Stimulated activated effector memory CD8-positive, alpha-beta T cell treated with anti-CD3 and anti-CD28 coated beads, Interleukin-12 subunit alpha, Interleukin-12 subunit beta, amount 100 ng/mL, for 72 hours (primary cell): Measurements from ENCODE around the gene SLC23A2.
A peak's percentile ranks its signal among the peaks of the same experiment; 100 is the strongest.

Experiments used
- ATAC-seq: fragments of 150-1000 bp; cut with Tn5 transposase; 2 replicates; pipeline ENCODE4 v1.10.0; 2021
- DNase-seq, 2 donors: peaks; one replicate each; pipeline ENCODE4 v3.0.0; 2021 to 2022; ENCODE audit warnings: low spot score in 2 of 2
- H3K27ac Mint-ChIP-seq: one replicate; pipeline ENCODE4 v1.8.0; 2022; ENCODE audit warnings: mild to moderate bottlenecking, mixed read lengths
- H3K36me3 Mint-ChIP-seq: one replicate; pipeline ENCODE4 v1.8.0; 2022; ENCODE audit warnings: mild to moderate bottlenecking, mixed read lengths
- H3K4me1 Mint-ChIP-seq: one replicate; pipeline ENCODE4 v1.8.0; 2022; ENCODE audit warnings: mixed read lengths
- H3K4me3 Mint-ChIP-seq: one replicate; pipeline ENCODE4 v1.8.0; 2022; ENCODE audit warnings: mild to moderate bottlenecking, mixed read lengths
- H3K9me3 Mint-ChIP-seq: one replicate; pipeline ENCODE4 v1.8.0; 2022; ENCODE audit warnings: mixed read lengths

The SLC23A2 gene

GRCh38 chr20:4961746-4962145 lies 39.6 kb downstream of the SLC23A2 start:
- peaks cover 3% of the 10 kb centered on the region for H3K9me3 Mint-ChIP-seq
- peak overlapping the region; percentile 87 for H3K27ac Mint-ChIP-seq
- peaks cover 14% of the 10 kb centered on the region for H3K4me1 Mint-ChIP-seq
- no peaks in the 10 kb centered on the region for H3K36me3 Mint-ChIP-seq
- ATAC-seq (peak; percentile 85), DNase-seq (no peak)
- peak overlapping the region; percentile 33 for H3K4me3 Mint-ChIP-seq

GRCh38 chr20:4959592-4959991 lies 41.7 kb downstream of the SLC23A2 start:
- H3K27ac Mint-ChIP-seq: no peak overlapping the region
- peaks cover 3% of the 10 kb centered on the region for H3K9me3 Mint-ChIP-seq
- no peaks in the 10 kb centered on the region for H3K36me3 Mint-ChIP-seq
- no peak for ATAC-seq
- H3K4me3 Mint-ChIP-seq: no peak overlapping the region
- peaks cover 14% of the 10 kb centered on the region for H3K4me1 Mint-ChIP-seq
- DNase-seq: no peak

- Mint-ChIP-seq H3K9me3 (peaks cover 3% of the 10 kb centered on the region), H3K36me3 (no peaks in the 10 kb centered on the region), H3K4me1 (peaks cover 14% of the 10 kb centered on the region), H3K27ac (no peak overlapping the region), H3K4me3 (no peak overlapping the region)
- no peak for DNase-seq
- ATAC-seq: no peak
Measured at GRCh38 chr20:4957939-4958362, 43.4 kb downstream of the SLC23A2 start.

- Mint-ChIP-seq H3K4me3 (no peak overlapping the region), H3K36me3 (no peaks in the 10 kb centered on the region)
Measured at GRCh38 chr20:4957187-4957586, 44.1 kb downstream of the SLC23A2 start.

GRCh38 chr20:4956200-4956810 lies 45.0 kb downstream of the SLC23A2 start:
- Mint-ChIP-seq H3K4me1 (peaks cover 2% of the 10 kb centered on the region), H3K36me3 (no peaks in the 10 kb centered on the region), H3K4me3 (no peak overlapping the region), H3K27ac (no peak overlapping the region), H3K9me3 (no peaks in the 10 kb centered on the region)
- peak; percentile 51 for ATAC-seq
- DNase-seq: no peak

More at GRCh38 chr20:4957187-4957586, 44.1 kb downstream of the SLC23A2 start:
- Mint-ChIP-seq H3K4me1 (peaks cover 10% of the 10 kb centered on the region), H3K9me3 (peaks cover under 1% of the 10 kb centered on the region), H3K27ac (no peak overlapping the region)
- ATAC-seq: no peak
- DNase-seq: no peak

GRCh38 chr20:4953881-4954280 lies 47.4 kb downstream of the SLC23A2 start:
- peaks cover 22% of the 10 kb centered on the region for H3K4me1 Mint-ChIP-seq
- H3K36me3 Mint-ChIP-seq: peaks cover 5% of the 10 kb centered on the region
- DNase-seq (no peak), ATAC-seq (no peak)
- no peaks in the 10 kb centered on the region for H3K9me3 Mint-ChIP-seq
- H3K4me3 Mint-ChIP-seq: no peak overlapping the region
- no peak overlapping the region for H3K27ac Mint-ChIP-seq

- ATAC-seq (no peak), DNase-seq (no peak)
- H3K27ac Mint-ChIP-seq: no peak overlapping the region
- peaks cover 5% of the 10 kb centered on the region for H3K36me3 Mint-ChIP-seq
- no peaks in the 10 kb centered on the region for H3K9me3 Mint-ChIP-seq
- no peak overlapping the region for H3K4me3 Mint-ChIP-seq
- peaks cover 30% of the 10 kb centered on the region for H3K4me1 Mint-ChIP-seq
Measured at GRCh38 chr20:4952229-4952628, 49.1 kb downstream of the SLC23A2 start.

- DNase-seq (no peak), ATAC-seq (no peak)
- H3K9me3 Mint-ChIP-seq: no peaks in the 10 kb centered on the region
- peaks cover 5% of the 10 kb centered on the region for H3K36me3 Mint-ChIP-seq
- peaks cover 35% of the 10 kb centered on the region for H3K4me1 Mint-ChIP-seq
- peak overlapping the region; percentile 27 for H3K27ac Mint-ChIP-seq
- H3K4me3 Mint-ChIP-seq: no peak overlapping the region
Measured at GRCh38 chr20:4951299-4951698, 50.0 kb downstream of the SLC23A2 start.

- no peak for ATAC-seq
- peak overlapping the region; percentile 27 for H3K27ac Mint-ChIP-seq
Measured at GRCh38 chr20:4950841-4951240, 50.5 kb downstream of the SLC23A2 start.

GRCh38 chr20:4950437-4950836 lies 50.9 kb downstream of the SLC23A2 start:
- Mint-ChIP-seq H3K27ac (peak overlapping the region; percentile 27), H3K9me3 (no peaks in the 10 kb centered on the region), H3K4me1 (peaks cover 35% of the 10 kb centered on the region), H3K4me3 (no peak overlapping the region), H3K36me3 (peaks cover 5% of the 10 kb centered on the region)
- DNase-seq (no peak), ATAC-seq (no peak)

More at GRCh38 chr20:4950841-4951240, 50.5 kb downstream of the SLC23A2 start:
- Mint-ChIP-seq H3K9me3 (no peaks in the 10 kb centered on the region), H3K36me3 (peaks cover 5% of the 10 kb centered on the region), H3K4me3 (no peak overlapping the region), H3K4me1 (peaks cover 35% of the 10 kb centered on the region)
- no peak for DNase-seq

GRCh38 chr20:4949833-4950178 lies 51.5 kb downstream of the SLC23A2 start:
- Mint-ChIP-seq H3K4me1 (peaks cover 35% of the 10 kb centered on the region), H3K9me3 (no peaks in the 10 kb centered on the region), H3K4me3 (peak overlapping the region; percentile 13), H3K27ac (no peak overlapping the region), H3K36me3 (peaks cover 5% of the 10 kb centered on the region)
- no peak for DNase-seq
- ATAC-seq: peak; percentile 57

- Mint-ChIP-seq H3K36me3 (peaks cover 5% of the 10 kb centered on the region), H3K4me1 (peaks cover 35% of the 10 kb centered on the region), H3K27ac (no peak overlapping the region), H3K4me3 (no peak overlapping the region), H3K9me3 (no peaks in the 10 kb centered on the region)
- DNase-seq (no peak), ATAC-seq (no peak)
Measured at GRCh38 chr20:4947817-4948559, 53.3 kb downstream of the SLC23A2 start.

GRCh38 chr20:4946986-4947385 lies 54.3 kb downstream of the SLC23A2 start:
- no peaks in the 10 kb centered on the region for H3K9me3 Mint-ChIP-seq
- no peak for DNase-seq
- peaks cover 5% of the 10 kb centered on the region for H3K36me3 Mint-ChIP-seq
- no peak overlapping the region for H3K4me3 Mint-ChIP-seq
- H3K4me1 Mint-ChIP-seq: peaks cover 42% of the 10 kb centered on the region
- ATAC-seq: no peak
- no peak overlapping the region for H3K27ac Mint-ChIP-seq

GRCh38 chr20:4946585-4946984 lies 54.7 kb downstream of the SLC23A2 start:
- H3K27ac Mint-ChIP-seq: no peak overlapping the region
- H3K9me3 Mint-ChIP-seq: no peaks in the 10 kb centered on the region
- H3K36me3 Mint-ChIP-seq: peaks cover 7% of the 10 kb centered on the region
- no peak for DNase-seq
- H3K4me3 Mint-ChIP-seq: no peak overlapping the region
- no peak for ATAC-seq
- peaks cover 45% of the 10 kb centered on the region for H3K4me1 Mint-ChIP-seq

GRCh38 chr20:4944518-4945313 lies 56.6 kb downstream of the SLC23A2 start:
- Mint-ChIP-seq H3K9me3 (no peaks in the 10 kb centered on the region), H3K27ac (no peak overlapping the region), H3K36me3 (peaks cover 12% of the 10 kb centered on the region), H3K4me1 (peaks cover 28% of the 10 kb centered on the region), H3K4me3 (no peak overlapping the region)
- DNase-seq: no peak
- no peak for ATAC-seq
